CD4-positive, alpha-beta T cell treated with Interleukin-15 for 1 hour (primary cell): ENCODE data around the gene PLIN4.

Source experiments
- DNase-seq: peaks from one replicate; pipeline ENCODE4 v3.0.0-alpha.2; 2020

Gene PLIN4

GRCh38 chr19:4524808-4525562 is 6.7 kb upstream of the PLIN4 start:
- peak; percentile 56 for DNase-seq

- peak; percentile 33 for DNase-seq
Observed at GRCh38 chr19:4523306-4524110, 5.2 kb upstream of the PLIN4 start.

GRCh38 chr19:4522291-4523002 is 4.2 kb upstream of the PLIN4 start:
- no peak for DNase-seq

GRCh38 chr19:4521888-4522242 is 3.6 kb upstream of the PLIN4 start:
- no peak for DNase-seq

- no peak for DNase-seq
Observed at GRCh38 chr19:4521170-4521887, 3.0 kb upstream of the PLIN4 start.

- no peak for DNase-seq
Observed at GRCh38 chr19:4519521-4520277, 1.4 kb upstream of the PLIN4 start.

GRCh38 chr19:4519172-4519496 is 848 bp upstream of the PLIN4 start:
- DNase-seq: no peak

GRCh38 chr19:4517451-4518057 is 732 bp downstream of the PLIN4 start:
- DNase-seq: no peak

- DNase-seq: no peak
Observed at GRCh38 chr19:4516939-4517300, 1.4 kb downstream of the PLIN4 start.

- DNase-seq: no peak
Observed at GRCh38 chr19:4516199-4516938, 1.9 kb downstream of the PLIN4 start.

- DNase-seq: no peak
Observed at GRCh38 chr19:4515732-4516131, 2.6 kb downstream of the PLIN4 start.

GRCh38 chr19:4513248-4513647 is 5.0 kb downstream of the PLIN4 start:
- no peak for DNase-seq

- no peak for DNase-seq
Observed at GRCh38 chr19:4512070-4512469, 6.2 kb downstream of the PLIN4 start.

GRCh38 chr19:4511300-4512054 is 6.8 kb downstream of the PLIN4 start:
- DNase-seq: no peak

GRCh38 chr19:4510435-4511255 is 7.6 kb downstream of the PLIN4 start:
- DNase-seq: no peak

GRCh38 chr19:4508698-4509097 is 9.6 kb downstream of the PLIN4 start:
- no peak for DNase-seq

- DNase-seq: no peak
Observed at GRCh38 chr19:4507804-4508203, 10.5 kb downstream of the PLIN4 start.

GRCh38 chr19:4507150-4507452 is 11.2 kb downstream of the PLIN4 start:
- no peak for DNase-seq

GRCh38 chr19:4506449-4507149 is 11.7 kb downstream of the PLIN4 start:
- no peak for DNase-seq
